GM19193 (cell line): Measurements from ENCODE around the gene VTI1A.

Experiments
- POLR2A ChIP-seq: IDR thresholded peaks from 4 replicates; pipeline ENCODE4 v1.6.1; 2011; ENCODE audit not compliant: insufficient read depth, insufficient read length; ENCODE audit errors: extremely low read depth

Gene VTI1A

GRCh38 chr10:112765717-112766235, 318.8 kb downstream of the VTI1A start:
- TF ChIP-seq POLR2A = no peak

GRCh38 chr10:112766636-112767035, 319.6 kb downstream of the VTI1A start:
- no peak for TF ChIP-seq POLR2A

- no peak for TF ChIP-seq POLR2A
Observed at GRCh38 chr10:112767156-112767555, 320.1 kb downstream of the VTI1A start.

GRCh38 chr10:112768121-112768520, 321.1 kb downstream of the VTI1A start:
- no peak for TF ChIP-seq POLR2A

GRCh38 chr10:112769081-112769480, 322.1 kb downstream of the VTI1A start:
- TF ChIP-seq POLR2A = no peak

- no peak for TF ChIP-seq POLR2A
Observed at GRCh38 chr10:112769611-112770370, 322.8 kb downstream of the VTI1A start.

- no peak for TF ChIP-seq POLR2A
Observed at GRCh38 chr10:112771733-112772132, 324.7 kb downstream of the VTI1A start.

- TF ChIP-seq POLR2A = no peak
Observed at GRCh38 chr10:112773783-112774182, 326.8 kb downstream of the VTI1A start.

- TF ChIP-seq POLR2A = no peak
Observed at GRCh38 chr10:112774210-112774609, 327.2 kb downstream of the VTI1A start.

GRCh38 chr10:112774798-112775197, 327.8 kb downstream of the VTI1A start:
- TF ChIP-seq POLR2A = no peak

GRCh38 chr10:112775381-112775780, 328.4 kb downstream of the VTI1A start:
- TF ChIP-seq POLR2A = no peak

GRCh38 chr10:112775892-112776674, 329.1 kb downstream of the VTI1A start:
- TF ChIP-seq POLR2A = no peak

- TF ChIP-seq POLR2A = no peak
Observed at GRCh38 chr10:112778579-112778978, 331.6 kb downstream of the VTI1A start.

- TF ChIP-seq POLR2A = no peak
Observed at GRCh38 chr10:112779025-112779770, 332.2 kb downstream of the VTI1A start.
